WTC11 (cell line): Measurements from ENCODE around the gene UBE2L3. TPM values are rescaled to one million over a fixed set of nuclear protein-coding genes. Genes with fewer than 3 reads are reported as not detected.
"Not testable (repeated sequence)": the region's sequence is repeated elsewhere in the genome, so short reads cannot be mapped to it uniquely, and the experiment has no call there.

Experiments used
- ATAC-seq: fragments of 200-7000 bp; cut with Tn5 transposase; 2 replicates; pipeline ENCODE4 v1.10.0; 2021; ENCODE audit warnings: mild to moderate bottlenecking, moderate library complexity
- CTCF ChIA-PET: fragments of 300-600 bp; sonication (Branson Sonifier 250); formaldehyde crosslinking; loops from one replicate; lab custom pipeline; 2021; ENCODE audit warnings: antibody characterized with exemption; lab: Charles Lee
- POLR2A ChIA-PET: fragments of 350-600 bp; sonication (Branson Sonifier 250); formaldehyde crosslinking; loops from one replicate; lab custom pipeline; 2021; ENCODE audit warnings: antibody characterized with exemption; lab: Charles Lee
- DNase-seq: peaks from one replicate; pipeline ENCODE4 v3.0.0; 2021; ENCODE audit warnings: low spot score
- H3K27ac Mint-ChIP-seq: 2 replicates; pipeline ENCODE4 v1.8.0; 2021; ENCODE audit warnings: mixed read lengths
- H3K27me3 Mint-ChIP-seq: 2 replicates; pipeline ENCODE4 v1.8.0; 2021; ENCODE audit warnings: low read depth, mild to moderate bottlenecking, moderate library complexity, mixed read lengths
- H3K36me3 Mint-ChIP-seq: 2 replicates; pipeline ENCODE4 v1.8.0; 2021; ENCODE audit warnings: mixed read lengths
- H3K4me1 Mint-ChIP-seq: 2 replicates; pipeline ENCODE4 v1.8.0; 2022; ENCODE audit warnings: mixed read lengths
- H3K4me3 Mint-ChIP-seq: 2 replicates; pipeline ENCODE4 v1.8.0; 2021; ENCODE audit warnings: mild to moderate bottlenecking, moderate library complexity, mixed read lengths
- H3K9me3 Mint-ChIP-seq: 2 replicates; pipeline ENCODE4 v1.8.0; 2021; ENCODE audit warnings: mixed read lengths
- AR ChIP-seq: fragments of 250-450 bp; sonication (Bioruptor Pico); IDR thresholded peaks from 2 replicates; pipeline ENCODE4 v1.9.0; 2021; ENCODE audit warnings: mild to moderate bottlenecking
- CBFB ChIP-seq: sonication (generic); formaldehyde crosslinking; IDR thresholded peaks from 2 replicates; pipeline ENCODE4 v1.8.1; 2022; ENCODE audit warnings: mild to moderate bottlenecking, low read depth, missing genetic modification reagents
- E2F1 ChIP-seq: sonication (generic); formaldehyde crosslinking; IDR thresholded peaks from 2 replicates; pipeline ENCODE4 v1.8.0; 2022; ENCODE audit warnings: mild to moderate bottlenecking, missing genetic modification reagents
- E2F4 ChIP-seq: sonication (generic); formaldehyde crosslinking; IDR thresholded peaks from 2 replicates; pipeline ENCODE4 v1.8.1; 2022; ENCODE audit warnings: low read depth, mild to moderate bottlenecking, moderate library complexity, missing genetic modification reagents, borderline replicate concordance
- FOXJ3 ChIP-seq: sonication (generic); formaldehyde crosslinking; IDR thresholded peaks from 2 replicates; pipeline ENCODE4 v1.9.0; 2021; ENCODE audit warnings: missing genetic modification reagents, mild to moderate bottlenecking, borderline replicate concordance
- FOXK1 ChIP-seq: sonication (generic); formaldehyde crosslinking; IDR thresholded peaks from 2 replicates; pipeline ENCODE4 v1.8.0; 2022; ENCODE audit warnings: mild to moderate bottlenecking, moderate library complexity, missing genetic modification reagents
- GABPB1 ChIP-seq: sonication (generic); formaldehyde crosslinking; IDR thresholded peaks from 2 replicates; pipeline ENCODE4 v1.8.1; 2023; ENCODE audit warnings: mild to moderate bottlenecking, missing genetic modification reagents
- GTF2I ChIP-seq: fragments of 250-450 bp; sonication (Bioruptor Pico); conservative IDR thresholded peaks from 2 replicates; pipeline ENCODE4 v1.4.0; 2021; ENCODE audit warnings: mild to moderate bottlenecking
- HMGA2 ChIP-seq: fragments of 250-450 bp; sonication (Bioruptor Pico); IDR thresholded peaks from 2 replicates; pipeline ENCODE4 v1.4.0; 2021; ENCODE audit warnings: mild to moderate bottlenecking, moderate library complexity
- NFE2L1 ChIP-seq: sonication (generic); formaldehyde crosslinking; IDR thresholded peaks from 2 replicates; pipeline ENCODE4 v1.8.1; 2023; ENCODE audit warnings: missing genetic modification reagents
- NFYB ChIP-seq: sonication (generic); formaldehyde crosslinking; conservative IDR thresholded peaks from 2 replicates; pipeline ENCODE4 v1.8.0; 2022; ENCODE audit warnings: low read depth, missing genetic modification reagents
- RELA ChIP-seq: sonication (generic); formaldehyde crosslinking; IDR thresholded peaks from 2 replicates; pipeline ENCODE4 v1.8.1; 2022; ENCODE audit warnings: missing genetic modification reagents, mild to moderate bottlenecking, borderline replicate concordance
- SMAD3 ChIP-seq: sonication (generic); formaldehyde crosslinking; IDR thresholded peaks from 2 replicates; pipeline ENCODE4 v1.8.0; 2022; ENCODE audit warnings: missing genetic modification reagents, mild to moderate bottlenecking, borderline replicate concordance
- SP1 ChIP-seq: sonication (generic); formaldehyde crosslinking; conservative IDR thresholded peaks from 2 replicates; pipeline ENCODE4 v1.8.1; 2022; ENCODE audit warnings: missing genetic modification reagents
- ZNF317 ChIP-seq: sonication (generic); formaldehyde crosslinking; IDR thresholded peaks from 2 replicates; pipeline ENCODE4 v1.8.1; 2023; ENCODE audit warnings: low read depth, mild to moderate bottlenecking, moderate library complexity, missing genetic modification reagents, borderline replicate concordance
- ZNF425 ChIP-seq: fragments of 250-450 bp; sonication (Bioruptor Pico); conservative IDR thresholded peaks from 2 replicates; pipeline ENCODE4 v1.9.0; 2021; ENCODE audit warnings: mild to moderate bottlenecking
- ZNF671 ChIP-seq: fragments of 250-450 bp; sonication (Bioruptor Pico); IDR thresholded peaks from 2 replicates; pipeline ENCODE4 v1.8.0; 2021; ENCODE audit warnings: mild to moderate bottlenecking
- ZSCAN18 ChIP-seq: fragments of 250-450 bp; sonication (Bioruptor Pico); IDR thresholded peaks from 2 replicates; pipeline ENCODE4 v2.1.2; 2022; ENCODE audit warnings: mild to moderate bottlenecking, moderate library complexity
- total RNA-seq: library from RNA; stranded (reverse); gene quantifications from 3 replicates; pipeline ENCODE4 v1.2.3, GENCODE V29; 2021
- TF ChIP-seq, protein P1 (sequence below): sonication (generic); formaldehyde crosslinking; IDR thresholded peaks from 2 replicates; pipeline ENCODE4 v1.8.0; 2022; ENCODE audit warnings: mild to moderate bottlenecking, missing genetic modification reagents
- TF ChIP-seq, protein P2 (sequence below): fragments of 250-450 bp; sonication (Bioruptor Pico); IDR thresholded peaks from 2 replicates; pipeline ENCODE4 v1.8.0; 2021; ENCODE audit warnings: mild to moderate bottlenecking
- TF ChIP-seq, protein P3 (sequence below): sonication (generic); formaldehyde crosslinking; IDR thresholded peaks from 2 replicates; pipeline ENCODE4 v1.8.0; 2022; ENCODE audit warnings: mild to moderate bottlenecking, missing genetic modification reagents

The UBE2L3 gene
- total RNA-seq, 1 experiment from 2014 or later: 79.1 TPM

- TF ChIP-seq, protein P1, sequence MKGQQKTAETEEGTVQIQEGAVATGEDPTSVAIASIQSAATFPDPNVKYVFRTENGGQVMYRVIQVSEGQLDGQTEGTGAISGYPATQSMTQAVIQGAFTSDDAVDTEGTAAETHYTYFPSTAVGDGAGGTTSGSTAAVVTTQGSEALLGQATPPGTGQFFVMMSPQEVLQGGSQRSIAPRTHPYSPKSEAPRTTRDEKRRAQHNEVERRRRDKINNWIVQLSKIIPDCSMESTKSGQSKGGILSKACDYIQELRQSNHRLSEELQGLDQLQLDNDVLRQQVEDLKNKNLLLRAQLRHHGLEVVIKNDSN (CRISPR knock-in tag): no peak
- TF ChIP-seq, protein P2, sequence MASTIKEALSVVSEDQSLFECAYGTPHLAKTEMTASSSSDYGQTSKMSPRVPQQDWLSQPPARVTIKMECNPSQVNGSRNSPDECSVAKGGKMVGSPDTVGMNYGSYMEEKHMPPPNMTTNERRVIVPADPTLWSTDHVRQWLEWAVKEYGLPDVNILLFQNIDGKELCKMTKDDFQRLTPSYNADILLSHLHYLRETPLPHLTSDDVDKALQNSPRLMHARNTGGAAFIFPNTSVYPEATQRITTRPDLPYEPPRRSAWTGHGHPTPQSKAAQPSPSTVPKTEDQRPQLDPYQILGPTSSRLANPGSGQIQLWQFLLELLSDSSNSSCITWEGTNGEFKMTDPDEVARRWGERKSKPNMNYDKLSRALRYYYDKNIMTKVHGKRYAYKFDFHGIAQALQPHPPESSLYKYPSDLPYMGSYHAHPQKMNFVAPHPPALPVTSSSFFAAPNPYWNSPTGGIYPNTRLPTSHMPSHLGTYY: no peak
- TF ChIP-seq NFYB (CRISPR knock-in tag) (no peak), ZNF317 (CRISPR knock-in tag) (no peak), SMAD3 (CRISPR knock-in tag) (no peak), HMGA2 (CRISPR knock-in tag) (no peak), ZSCAN18 (CRISPR knock-in tag) (no peak), GTF2I (CRISPR knock-in tag) (no peak)
Observed at GRCh38 chr22:21573750-21574494, 6.4 kb downstream of the UBE2L3 start (continued).

DNA sequence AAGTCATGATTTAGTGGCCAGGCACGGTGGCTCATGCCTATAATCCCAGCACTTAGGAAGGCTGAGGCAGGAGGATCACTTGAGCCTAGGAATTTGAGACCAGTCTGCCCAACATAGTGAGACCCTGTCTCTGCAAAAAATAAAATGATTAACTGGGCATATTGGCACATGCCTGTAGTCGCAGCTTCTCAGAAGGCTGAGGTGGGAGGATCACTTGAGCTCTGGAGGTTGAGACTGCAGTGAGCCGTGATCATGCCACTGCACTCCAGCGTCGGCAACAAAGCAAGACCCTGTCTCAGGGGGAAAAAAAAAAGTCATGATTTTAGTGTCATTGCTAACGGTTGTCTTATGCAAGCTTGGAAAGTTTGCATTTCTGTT, 11.9 kb downstream of the UBE2L3 start:
- Mint-ChIP-seq H3K4me1 (0 out of 2 replicates have a peak, but pooled peaks cover 7% of the 10 kb centered on the region), H3K9me3 (no peaks in the 10 kb centered on the region), H3K27me3 (no peaks in the 10 kb centered on the region), H3K36me3 (no peaks in the 10 kb centered on the region; the same call in 1 of the 2 replicates), H3K27ac (peak overlapping the region; percentile 50), H3K4me3 (no peak overlapping the region)
- POLR2A ChIA-PET: no interaction called here
- ATAC-seq (no peak), DNase-seq (no peak)
- CTCF ChIA-PET: interaction anchor here (0.6 kb wide), 1 partner anchor 14 kb away, joined by 4 read pairs; no protein-coding TSS in a partner anchor
- TF ChIP-seq SMAD3 (CRISPR knock-in tag) (no peak), FOXJ3 (CRISPR knock-in tag) (no peak), ZNF671 (CRISPR knock-in tag) (no peak), E2F1 (CRISPR knock-in tag) (no peak), AR (CRISPR knock-in tag) (no peak), ZNF425 (CRISPR knock-in tag) (no peak), CBFB (CRISPR knock-in tag) (no peak), NFE2L1 (no peak), SP1 (no peak), FOXK1 (CRISPR knock-in tag) (no peak), RELA (CRISPR knock-in tag) (no peak), E2F4 (no peak), GABPB1 (CRISPR knock-in tag) (no peak)
- TF ChIP-seq, protein P3, sequence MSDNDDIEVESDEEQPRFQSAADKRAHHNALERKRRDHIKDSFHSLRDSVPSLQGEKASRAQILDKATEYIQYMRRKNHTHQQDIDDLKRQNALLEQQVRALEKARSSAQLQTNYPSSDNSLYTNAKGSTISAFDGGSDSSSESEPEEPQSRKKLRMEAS (CRISPR knock-in tag): no peak

DNA sequence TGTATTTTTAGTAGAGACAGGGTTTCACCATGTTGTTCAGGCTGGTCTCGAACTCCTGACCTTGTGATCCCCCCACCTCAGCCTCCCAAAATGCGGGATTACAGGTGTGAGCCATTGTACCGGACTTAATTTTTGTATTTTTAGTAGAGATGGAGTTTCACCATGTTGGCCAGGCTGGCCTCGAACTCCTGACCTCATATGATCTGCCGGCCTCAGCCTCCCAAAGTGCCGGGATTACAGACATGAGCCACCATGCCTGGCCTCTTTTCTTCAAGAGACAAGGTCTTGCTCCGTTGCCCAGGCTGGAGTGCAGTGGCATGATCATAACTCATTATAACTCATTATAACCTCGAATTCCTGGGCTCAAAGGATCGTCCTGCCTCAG, 13.1 kb downstream of the UBE2L3 start:
- POLR2A ChIA-PET: not testable (repeated sequence)

More for the DNA sequence above, 13.1 kb downstream of the UBE2L3 start:
- not testable (repeated sequence) for H3K36me3 Mint-ChIP-seq, H3K9me3 Mint-ChIP-seq, DNase-seq, H3K27ac Mint-ChIP-seq, H3K4me1 Mint-ChIP-seq, H3K27me3 Mint-ChIP-seq, ATAC-seq, H3K4me3 Mint-ChIP-seq
- CTCF ChIA-PET: interaction anchor here (0.8 kb wide), 2 partner anchors 62 to 66 kb away, joined by 3 read pairs; partner anchors contain the start of gene SDF2L1
